GM21526 (cell line): ENCODE measurements around the gene KRT77.
"Not testable (repeated sequence)": the region's sequence is repeated elsewhere in the genome, so short reads cannot be mapped to it uniquely, and the experiment has no call there.

Experiments used
- ATAC-seq: cut with Tn5 transposase; IDR thresholded peaks from one replicate; pipeline ENCODE4 v1.9.1; 2021; ENCODE audit warnings: moderate library complexity; ENCODE audit not compliant: unreplicated experiment, low FRiP score

KRT77 gene

GRCh38 chr12:52703424-52703823, at the start of gene KRT77:
KRT77 (minus strand) TSS chr12:52703524; CDS start chr12:52703434, 90 bp downstream.
- ATAC-seq: no peak

- ATAC-seq: no peak
Measured at GRCh38 chr12:52752516-52752915, 49.2 kb upstream of the KRT77 start.

- no peak for ATAC-seq
Measured at GRCh38 chr12:52751795-52752194, 48.5 kb upstream of the KRT77 start.

- not testable (repeated sequence) for ATAC-seq
Measured at GRCh38 chr12:52750532-52750931, 47.2 kb upstream of the KRT77 start.

GRCh38 chr12:52749827-52750226, 46.5 kb upstream of the KRT77 start:
- no peak for ATAC-seq

GRCh38 chr12:52748578-52748977, 45.3 kb upstream of the KRT77 start:
- ATAC-seq: no peak

GRCh38 chr12:52745554-52745953, 42.2 kb upstream of the KRT77 start:
- ATAC-seq: no peak

- no peak for ATAC-seq
Measured at GRCh38 chr12:52744493-52745156, 41.3 kb upstream of the KRT77 start.

- ATAC-seq: no peak
Measured at GRCh38 chr12:52742822-52743457, 39.6 kb upstream of the KRT77 start.

GRCh38 chr12:52742196-52742580, 38.9 kb upstream of the KRT77 start:
- ATAC-seq: no peak

- no peak for ATAC-seq
Measured at GRCh38 chr12:52741375-52742195, 38.3 kb upstream of the KRT77 start.

GRCh38 chr12:52740584-52740983, 37.3 kb upstream of the KRT77 start:
- ATAC-seq: no peak

- no peak for ATAC-seq
Measured at GRCh38 chr12:52739963-52740362, 36.6 kb upstream of the KRT77 start.

GRCh38 chr12:52735816-52736632, 32.7 kb upstream of the KRT77 start:
- ATAC-seq: no peak

- ATAC-seq: no peak
Measured at GRCh38 chr12:52735106-52735505, 31.8 kb upstream of the KRT77 start.

GRCh38 chr12:52730793-52731192, 27.5 kb upstream of the KRT77 start:
- no peak for ATAC-seq

- ATAC-seq: no peak
Measured at GRCh38 chr12:52730383-52730782, 27.1 kb upstream of the KRT77 start.

GRCh38 chr12:52729147-52729546, 25.8 kb upstream of the KRT77 start:
- no peak for ATAC-seq

- no peak for ATAC-seq
Measured at GRCh38 chr12:52728374-52728773, 25.1 kb upstream of the KRT77 start.

GRCh38 chr12:52727037-52727436, 23.7 kb upstream of the KRT77 start:
- no peak for ATAC-seq

GRCh38 chr12:52726451-52726850, 23.1 kb upstream of the KRT77 start:
- no peak for ATAC-seq
